ENCODE measurements around the gene MYLK. TPM values are rescaled to one million over a fixed set of nuclear protein-coding genes. Genes with fewer than 3 reads are reported as not detected.
"Not testable (repeated sequence)": the region's sequence is repeated elsewhere in the genome, so short reads cannot be mapped to it uniquely, and the experiment has no call there.

Gene MYLK
- total RNA-seq, 1 donor from 2014 or later: 11.1 TPM

DNA sequence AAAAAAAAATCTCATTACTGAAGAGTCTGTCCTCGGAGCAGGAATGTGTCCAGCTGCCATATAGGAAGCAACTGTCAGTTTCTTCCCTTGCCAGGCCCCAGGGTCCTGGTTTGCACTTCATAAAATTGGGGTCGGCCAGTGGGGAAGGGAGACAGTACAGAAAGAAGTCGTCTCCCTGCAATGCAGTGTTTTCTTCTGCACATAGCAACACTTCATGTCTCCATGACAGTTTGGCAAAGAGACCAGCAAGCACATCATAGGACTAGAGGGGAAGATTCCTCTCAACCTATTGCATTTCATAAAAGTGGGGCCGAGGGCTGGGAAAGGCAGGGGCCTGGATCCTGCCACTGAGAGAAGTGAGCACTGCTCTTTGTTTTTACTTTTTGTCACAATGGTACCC is 161.1 kb downstream of the MYLK start:
- Histone ChIP-seq H3K27ac (replicated peaks) (no peak overlapping the region), H3K27me3 (ENCODE audit: low read depth) (no peaks in the 10 kb centered on the region), H3K9me3 (replicated peaks) (no peaks in the 10 kb centered on the region), H3K4me3 (no peak overlapping the region), H3K4me1 (peaks cover 35% of the 10 kb centered on the region), H3K36me3 (no peaks in the 10 kb centered on the region)
- TF ChIP-seq, protein P1, sequence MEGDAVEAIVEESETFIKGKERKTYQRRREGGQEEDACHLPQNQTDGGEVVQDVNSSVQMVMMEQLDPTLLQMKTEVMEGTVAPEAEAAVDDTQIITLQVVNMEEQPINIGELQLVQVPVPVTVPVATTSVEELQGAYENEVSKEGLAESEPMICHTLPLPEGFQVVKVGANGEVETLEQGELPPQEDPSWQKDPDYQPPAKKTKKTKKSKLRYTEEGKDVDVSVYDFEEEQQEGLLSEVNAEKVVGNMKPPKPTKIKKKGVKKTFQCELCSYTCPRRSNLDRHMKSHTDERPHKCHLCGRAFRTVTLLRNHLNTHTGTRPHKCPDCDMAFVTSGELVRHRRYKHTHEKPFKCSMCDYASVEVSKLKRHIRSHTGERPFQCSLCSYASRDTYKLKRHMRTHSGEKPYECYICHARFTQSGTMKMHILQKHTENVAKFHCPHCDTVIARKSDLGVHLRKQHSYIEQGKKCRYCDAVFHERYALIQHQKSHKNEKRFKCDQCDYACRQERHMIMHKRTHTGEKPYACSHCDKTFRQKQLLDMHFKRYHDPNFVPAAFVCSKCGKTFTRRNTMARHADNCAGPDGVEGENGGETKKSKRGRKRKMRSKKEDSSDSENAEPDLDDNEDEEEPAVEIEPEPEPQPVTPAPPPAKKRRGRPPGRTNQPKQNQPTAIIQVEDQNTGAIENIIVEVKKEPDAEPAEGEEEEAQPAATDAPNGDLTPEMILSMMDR (IDR thresholded peaks at IDR 0.05; ENCODE audit: borderline replicate concordance): no peak
- no peak for DNase-seq
- intact Hi-C loops (cut with micrococcal nuclease): loop anchor here (5.0 kb wide), 1 partner anchor 71 kb away; no protein-coding TSS in a partner anchor

DNA sequence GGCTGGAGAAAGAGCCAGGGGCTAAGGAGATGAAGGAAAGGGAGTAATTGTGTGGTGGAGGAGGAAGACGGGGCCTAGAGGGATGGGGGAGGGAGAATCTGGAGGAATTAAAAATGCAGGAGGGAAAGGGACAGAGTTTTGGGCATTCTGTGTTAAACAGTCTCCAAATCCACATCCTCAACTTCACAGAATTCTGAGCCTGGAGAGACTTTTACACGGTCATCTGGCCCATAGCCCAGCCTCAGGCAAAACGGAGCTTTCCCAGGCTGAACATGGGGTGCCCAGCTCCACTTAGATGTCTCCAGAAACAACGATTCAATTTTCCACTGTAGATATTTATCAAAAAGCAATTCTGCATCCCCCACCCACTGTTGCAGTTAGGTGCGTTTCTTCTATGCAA is 161.7 kb downstream of the MYLK start:
- no peaks in the 10 kb centered on the region for H3K36me3 ChIP-seq
- no peaks in the 10 kb centered on the region for H3K27me3 ChIP-seq (ENCODE audit: low read depth)
- no peak for DNase-seq
- H3K4me1 ChIP-seq: peaks cover 35% of the 10 kb centered on the region
- H3K4me3 ChIP-seq: no peak overlapping the region
- TF ChIP-seq, protein P1 (IDR thresholded peaks at IDR 0.05; ENCODE audit: borderline replicate concordance): no peak
- no peak overlapping the region for H3K27ac ChIP-seq (replicated peaks)
- no peaks in the 10 kb centered on the region for H3K9me3 ChIP-seq (replicated peaks)
- intact Hi-C loops (cut with micrococcal nuclease): loop anchor here (5.0 kb wide), 1 partner anchor 70 kb away; no protein-coding TSS in a partner anchor

DNA sequence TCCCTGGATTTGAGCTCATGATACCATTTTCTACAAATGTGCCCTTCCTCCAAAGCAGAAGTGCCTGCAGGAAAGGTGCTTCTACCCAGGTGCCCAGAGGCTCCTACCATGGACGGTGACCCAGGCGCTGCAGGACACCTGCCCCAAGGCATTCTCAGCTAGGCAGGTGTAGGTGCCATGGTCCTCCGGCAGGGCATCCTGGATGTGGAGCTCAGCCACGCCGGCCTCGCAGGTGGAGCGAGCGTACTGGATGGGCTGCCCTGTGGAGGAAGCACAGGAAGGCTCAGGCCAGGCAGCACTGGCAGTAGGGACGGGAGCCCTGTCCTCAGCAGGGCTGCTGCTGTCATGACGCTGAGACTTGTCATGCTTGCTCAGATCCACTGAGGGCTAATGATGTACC is 162.1 kb downstream of the MYLK start:
- peaks cover 35% of the 10 kb centered on the region for H3K4me1 ChIP-seq
- intact Hi-C loops (cut with micrococcal nuclease): loop anchor here (5.0 kb wide), 1 partner anchor 70 kb away; no protein-coding TSS in a partner anchor
- H3K27me3 ChIP-seq (ENCODE audit: low read depth): no peaks in the 10 kb centered on the region
- no peak for DNase-seq
- no peaks in the 10 kb centered on the region for H3K9me3 ChIP-seq (replicated peaks)
- no peak overlapping the region for H3K27ac ChIP-seq (replicated peaks)
- no peak overlapping the region for H3K4me3 ChIP-seq
- TF ChIP-seq, protein P1 (IDR thresholded peaks at IDR 0.05; ENCODE audit: borderline replicate concordance): no peak
- H3K36me3 ChIP-seq: no peaks in the 10 kb centered on the region

DNA sequence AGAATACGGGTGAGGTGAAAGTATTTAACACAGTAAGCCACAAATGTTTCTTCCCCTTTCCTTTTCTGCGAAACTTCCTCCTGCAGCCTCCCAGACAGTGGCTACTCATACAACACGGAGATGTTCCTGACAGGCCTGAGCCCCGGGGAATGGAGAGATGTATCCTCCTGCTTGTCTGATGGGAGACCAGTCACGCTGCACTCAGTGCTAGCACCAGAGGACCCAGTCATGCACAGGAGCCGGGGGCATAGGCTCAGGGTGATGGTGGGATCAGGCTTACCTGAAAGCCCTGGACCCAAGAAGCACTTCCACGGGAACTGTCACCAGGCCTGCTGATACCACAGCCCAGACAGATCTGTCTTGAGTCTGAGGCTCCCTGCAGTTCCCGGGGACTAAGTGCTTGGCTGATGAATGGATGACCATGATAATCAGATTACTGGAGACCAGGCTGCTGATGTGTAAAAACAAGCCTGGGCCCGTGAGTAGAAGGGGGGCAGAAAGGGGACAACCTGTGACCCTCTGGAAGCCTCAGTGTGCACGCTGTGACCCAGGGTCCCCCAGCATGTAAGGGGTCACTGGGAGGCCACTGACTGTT is 162.9 kb downstream of the MYLK start:
- H3K27me3 ChIP-seq (ENCODE audit: low read depth); H3K4me3 ChIP-seq; H3K27ac ChIP-seq (replicated peaks); DNase-seq; H3K36me3 ChIP-seq; H3K9me3 ChIP-seq (replicated peaks): not testable (repeated sequence)
- peaks cover 35% of the 10 kb centered on the region for H3K4me1 ChIP-seq
- intact Hi-C loops (cut with micrococcal nuclease): loop anchor here (5.0 kb wide), 1 partner anchor 69 kb away; no protein-coding TSS in a partner anchor

DNA sequence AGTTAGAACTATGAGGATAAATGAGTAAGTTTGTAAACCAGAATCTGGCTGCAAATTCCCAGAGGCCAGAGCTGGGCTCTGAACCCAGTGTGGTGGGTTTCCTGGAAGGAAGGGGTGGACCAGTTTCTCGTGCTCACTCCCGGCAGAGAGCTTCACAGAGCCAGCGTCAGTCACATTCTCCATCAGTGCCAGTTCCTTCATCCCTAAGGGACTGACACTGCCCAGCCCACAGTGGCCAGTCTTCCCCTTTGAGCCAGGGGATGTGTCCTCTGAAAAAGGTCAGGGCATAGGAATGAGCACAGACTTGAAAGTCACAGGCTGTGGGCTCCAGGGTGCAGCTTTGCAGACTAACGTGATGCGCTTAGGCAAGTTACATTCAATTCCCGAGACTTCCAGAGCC is 163.5 kb downstream of the MYLK start:
- Histone ChIP-seq H3K4me1 (peaks cover 35% of the 10 kb centered on the region), H3K36me3 (no peaks in the 10 kb centered on the region), H3K27ac (replicated peaks) (no peak overlapping the region), H3K27me3 (ENCODE audit: low read depth) (no peaks in the 10 kb centered on the region), H3K4me3 (no peak overlapping the region), H3K9me3 (replicated peaks) (no peaks in the 10 kb centered on the region)
- intact Hi-C loops (cut with micrococcal nuclease): loop anchor here (5.0 kb wide), 1 partner anchor 68 kb away; no protein-coding TSS in a partner anchor
- TF ChIP-seq, protein P1 (IDR thresholded peaks at IDR 0.05; ENCODE audit: borderline replicate concordance): no peak
- DNase-seq: no peak

DNA sequence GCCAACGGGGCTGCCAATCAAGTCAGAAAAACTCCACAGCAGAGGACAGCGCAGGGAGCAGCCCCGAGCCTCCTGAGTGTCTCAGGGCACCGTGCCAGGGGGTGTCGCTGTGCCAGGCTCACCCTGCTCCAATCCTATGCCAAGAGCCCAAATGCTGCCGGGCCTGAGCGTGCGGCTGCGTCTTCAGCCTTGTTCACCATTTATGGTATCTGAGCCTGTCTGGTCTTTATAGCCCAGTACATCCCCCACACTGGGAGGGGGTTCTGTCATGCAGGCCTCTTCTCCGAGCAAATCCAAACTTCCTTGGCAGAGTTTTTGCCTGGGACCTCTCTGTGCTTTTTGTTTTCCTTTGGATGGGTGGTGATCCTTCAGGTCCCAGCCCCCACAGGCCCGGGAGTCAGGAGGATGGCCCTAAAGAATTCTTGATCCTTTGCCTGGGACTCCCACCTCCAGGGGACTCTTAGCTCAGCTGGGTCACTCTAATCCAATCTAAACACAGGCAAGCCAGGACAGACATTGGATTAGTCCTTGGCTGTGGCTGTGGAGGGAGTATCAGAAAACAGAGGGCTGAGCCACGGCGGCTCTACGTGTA is 164.2 kb downstream of the MYLK start:
- TF ChIP-seq, protein P1 (IDR thresholded peaks at IDR 0.05; ENCODE audit: borderline replicate concordance): no peak
- Histone ChIP-seq H3K4me3 (no peak overlapping the region), H3K27me3 (ENCODE audit: low read depth) (no peaks in the 10 kb centered on the region), H3K4me1 (peaks cover 35% of the 10 kb centered on the region), H3K36me3 (no peaks in the 10 kb centered on the region), H3K9me3 (replicated peaks) (no peaks in the 10 kb centered on the region), H3K27ac (replicated peaks) (peak overlapping the region; percentile 61)
- DNase-seq: peak; percentile 74
- intact Hi-C loops (cut with micrococcal nuclease): loop anchor here (5.0 kb wide), 1 partner anchor 68 kb away; no protein-coding TSS in a partner anchor

Measured in left ventricle myocardium inferior (tissue), 1 donor.